Measurements from ENCODE around the gene GRIP1.

Gene GRIP1

DNA sequence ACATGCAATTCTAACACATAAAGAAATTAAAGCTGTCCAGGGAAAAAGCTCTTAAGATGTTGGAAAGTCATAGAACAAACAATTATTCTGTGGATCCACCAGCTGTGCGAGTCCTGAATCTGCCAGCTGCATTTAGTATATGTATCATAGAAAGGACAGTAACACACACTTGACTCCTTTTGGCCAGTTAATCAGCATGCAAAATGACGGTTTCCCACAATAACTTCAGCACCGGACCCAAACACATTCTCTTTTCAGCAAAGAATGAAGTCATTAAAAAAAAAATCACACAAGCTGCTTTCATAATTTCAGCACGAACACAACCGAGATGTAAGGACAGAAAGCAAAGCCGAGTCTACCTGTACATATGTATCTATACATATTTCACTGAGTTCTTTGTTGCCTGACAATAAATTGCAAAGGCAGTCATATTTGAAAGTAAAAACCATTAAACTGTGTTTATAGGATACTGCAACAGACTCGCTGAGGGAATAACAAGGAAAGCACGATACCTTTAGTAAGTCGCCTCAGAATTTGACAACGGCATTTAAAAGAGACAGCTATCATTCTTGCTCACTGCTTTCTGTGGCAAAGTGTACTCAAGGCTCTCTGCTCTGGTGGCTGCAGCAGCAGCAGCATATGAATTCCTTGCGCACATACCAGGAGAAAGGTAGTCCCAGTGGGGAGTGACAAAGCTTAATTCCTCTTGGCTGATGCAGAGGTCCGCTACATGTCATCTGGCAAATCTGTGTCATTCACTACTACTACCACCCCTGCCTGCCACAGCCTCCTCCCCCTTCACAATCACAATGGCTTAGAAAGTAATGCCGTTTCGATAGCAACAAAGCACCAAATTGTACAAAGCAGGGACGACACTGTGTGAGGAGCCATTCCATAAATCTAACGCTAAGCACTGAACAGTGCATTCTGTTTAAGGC is at the start of gene GRIP1:
Gene GRIP1, minus strand, starts transcription at position 739 of the 938 bp plus-strand sequence. Its CDS starts 172 bp downstream, at position 567.
- peak; percentile 81 for DNase-seq

- no peak for DNase-seq
Observed at GRCh38 chr12:66726556-66726955, 47.7 kb upstream of the GRIP1 start.

DNA sequence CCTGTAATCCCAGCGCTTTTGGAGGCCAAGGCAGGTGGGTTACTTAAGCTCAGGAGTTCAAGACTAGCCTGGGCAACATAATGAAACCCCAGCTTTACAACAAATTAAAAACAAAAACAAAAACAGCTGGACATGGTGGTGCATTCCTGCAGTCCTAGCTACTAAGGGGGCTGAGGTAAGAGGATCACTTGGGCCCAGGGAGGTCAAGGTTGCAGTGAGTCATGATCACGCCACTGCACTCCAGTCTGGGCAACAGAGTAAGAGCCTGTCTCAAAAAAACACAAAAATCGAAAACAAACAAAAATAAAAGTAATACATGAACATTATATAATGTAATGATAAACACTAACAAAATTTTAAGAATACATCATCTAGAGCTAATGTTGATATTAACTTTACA is 46.2 kb upstream of the GRIP1 start:
- no peak for DNase-seq

DNA sequence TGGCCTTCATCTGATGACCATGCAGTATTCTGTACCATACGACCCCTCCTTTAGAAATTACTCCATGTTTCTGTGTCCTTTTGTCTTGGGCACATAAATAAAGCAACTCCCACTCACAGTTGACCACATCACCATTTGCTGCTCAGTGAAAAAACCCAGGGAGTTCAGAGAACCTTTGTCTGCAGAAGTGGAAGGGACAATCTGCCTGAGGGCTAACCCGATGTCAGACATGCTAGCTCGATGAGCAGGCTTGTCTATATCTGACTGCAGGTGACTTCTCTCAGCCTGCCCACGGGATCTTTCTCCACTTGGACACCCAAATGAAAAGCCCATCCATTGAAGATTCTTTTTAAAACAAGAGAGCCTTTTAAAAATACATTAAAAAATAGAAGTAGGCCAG is 45.7 kb upstream of the GRIP1 start:
- peak; percentile 67 for DNase-seq

- DNase-seq: no peak
Observed at GRCh38 chr12:66724026-66724425, 45.1 kb upstream of the GRIP1 start.

- DNase-seq: no peak
Observed at GRCh38 chr12:66719862-66720261, 41.0 kb upstream of the GRIP1 start.

- no peak for DNase-seq
Observed at GRCh38 chr12:66717036-66717673, 38.3 kb upstream of the GRIP1 start.

GRCh38 chr12:66716522-66716921 is 37.6 kb upstream of the GRIP1 start:
- no peak for DNase-seq

GRCh38 chr12:66714709-66715108 is 35.8 kb upstream of the GRIP1 start:
- no peak for DNase-seq

DNA sequence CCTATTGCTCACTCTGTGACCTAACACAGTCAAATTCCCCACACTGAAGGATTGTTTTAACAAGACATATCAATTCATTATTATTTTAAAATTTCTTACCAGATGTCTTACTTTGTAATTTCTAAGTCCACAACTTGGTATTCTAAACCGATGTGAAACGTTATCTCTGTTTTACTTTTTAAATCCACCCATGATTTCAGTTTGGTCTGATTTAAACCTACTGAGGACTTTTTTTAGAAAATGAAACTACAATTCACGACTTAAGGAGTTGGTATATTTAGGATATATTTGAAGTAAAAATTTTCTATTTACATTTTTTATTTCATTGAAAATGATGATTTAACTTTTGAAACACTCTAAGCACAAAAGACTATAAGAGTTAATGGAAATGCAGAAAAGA is 35.1 kb upstream of the GRIP1 start:
- no peak for DNase-seq

GRCh38 chr12:66709893-66710292 is 31.0 kb upstream of the GRIP1 start:
- DNase-seq: no peak

GRCh38 chr12:66709457-66709773 is 30.5 kb upstream of the GRIP1 start:
- DNase-seq: no peak

DNA sequence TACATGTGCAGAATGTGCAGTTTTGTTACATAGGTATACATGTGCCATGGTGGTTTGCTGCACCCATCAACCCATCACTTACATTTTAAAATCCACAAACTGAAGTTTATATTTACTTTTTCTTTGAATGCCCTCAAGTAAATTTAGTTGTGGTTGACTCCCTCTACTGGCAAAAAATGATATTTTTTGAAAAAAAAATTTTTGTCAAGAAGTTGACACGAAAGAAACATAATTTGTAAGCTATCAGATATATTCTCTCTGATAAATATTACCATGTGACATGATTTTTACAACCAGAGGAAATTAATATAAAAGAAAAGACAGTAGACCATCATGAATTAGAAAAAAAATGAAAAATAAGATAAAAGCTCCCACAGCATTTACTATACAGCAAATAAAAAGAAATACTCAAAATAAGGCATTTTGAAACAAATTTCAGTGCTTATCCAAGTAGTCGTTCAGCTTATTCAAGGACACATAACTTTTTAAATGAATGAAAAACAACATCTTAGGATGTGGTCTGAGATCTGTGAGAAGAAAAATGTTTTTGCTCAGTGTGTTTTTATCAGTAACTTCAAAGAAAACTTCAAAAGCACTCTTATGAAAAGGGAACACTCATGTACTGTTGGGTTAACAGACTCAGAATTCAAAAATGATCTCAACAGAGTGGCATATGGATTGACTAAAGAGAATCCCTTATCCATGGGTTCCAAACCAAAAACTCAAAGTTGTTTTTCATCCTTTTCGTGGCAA is 30.0 kb upstream of the GRIP1 start:
- no peak for DNase-seq

GRCh38 chr12:66707002-66707697 is 28.3 kb upstream of the GRIP1 start:
- no peak for DNase-seq

- DNase-seq: no peak
Observed at GRCh38 chr12:66699738-66700482, 21.0 kb upstream of the GRIP1 start.

- DNase-seq: no peak
Observed at GRCh38 chr12:66698558-66698957, 19.7 kb upstream of the GRIP1 start.

GRCh38 chr12:66697404-66697803 is 18.5 kb upstream of the GRIP1 start:
- DNase-seq: no peak

DNA sequence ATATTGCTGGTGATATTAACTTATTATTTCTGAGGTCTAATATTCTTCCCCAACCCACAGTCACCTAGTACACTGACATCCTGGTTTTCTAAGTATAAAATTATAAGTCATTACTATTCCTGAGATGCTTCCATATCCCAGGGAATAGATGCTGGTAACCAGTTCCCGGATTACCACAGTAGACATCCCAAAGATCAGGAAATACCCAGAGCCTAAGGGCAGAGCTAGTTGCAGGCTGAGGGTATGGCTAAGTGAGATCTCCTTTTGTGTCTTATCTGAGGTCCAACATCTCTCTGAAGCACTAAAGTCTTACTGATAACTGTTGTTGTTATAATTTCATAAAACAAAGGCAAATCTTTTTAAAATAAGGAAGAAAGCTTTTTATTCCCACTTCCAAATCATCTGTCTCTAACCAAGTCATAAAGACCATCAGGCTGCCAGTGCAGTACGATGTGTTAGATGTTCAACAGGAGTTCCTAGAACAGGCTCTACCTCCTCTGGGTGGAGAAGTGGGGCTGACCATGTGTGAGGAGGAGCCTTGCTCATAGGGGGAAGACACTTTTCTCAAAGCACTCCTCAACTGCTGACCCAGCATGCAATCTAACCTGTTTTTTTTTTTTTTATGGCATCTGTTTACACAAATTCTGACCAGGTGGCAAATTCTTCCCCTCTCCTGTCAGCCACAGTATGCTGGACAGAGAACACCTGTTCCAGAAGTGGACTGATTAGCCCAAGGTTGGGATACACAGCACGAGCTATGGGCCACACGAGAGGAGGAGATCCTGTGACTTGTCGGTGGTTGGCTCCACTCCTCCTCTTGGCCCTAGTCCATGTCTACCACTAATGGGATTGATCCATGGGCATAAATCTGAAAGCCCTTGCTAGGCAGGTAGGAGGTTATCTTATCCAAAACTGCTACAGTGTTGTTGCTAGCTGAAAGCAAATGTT is 16.1 kb upstream of the GRIP1 start:
- DNase-seq: no peak

GRCh38 chr12:66693901-66694513 is 15.1 kb upstream of the GRIP1 start:
- no peak for DNase-seq

DNA sequence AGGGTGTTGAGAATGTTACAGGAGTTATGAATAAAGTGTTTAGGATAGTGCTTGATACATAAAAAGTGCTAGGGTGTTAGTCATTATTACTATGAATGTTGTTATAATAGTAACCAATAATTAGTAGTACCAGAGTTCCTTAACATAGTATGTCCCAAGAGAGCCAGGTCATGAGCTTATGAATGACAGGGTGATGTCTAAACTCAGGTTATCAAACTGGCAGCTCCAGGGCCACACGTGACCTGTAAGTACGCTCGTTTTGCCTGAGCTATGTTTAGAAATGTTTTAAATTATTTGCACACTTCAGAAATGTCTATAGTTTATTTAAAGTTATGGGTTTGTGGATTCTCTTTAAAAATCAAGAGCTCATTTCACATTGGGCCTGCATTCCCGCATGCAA is 14.1 kb upstream of the GRIP1 start:
- no peak for DNase-seq

- no peak for DNase-seq
Observed at GRCh38 chr12:66692170-66692569, 13.3 kb upstream of the GRIP1 start.

All from islet precursor cell (in vitro differentiated cells).